ENCODE results near the gene CMC2. TPM values are rescaled to one million over a fixed set of nuclear protein-coding genes. Genes with fewer than 3 reads are reported as not detected.

The CMC2 gene
- 59.0 TPM for polyA plus RNA-seq (2013, experiment 1 of 2; ENCODE audit: insufficient read length)
- 63.0 TPM for polyA plus RNA-seq (2013, experiment 2 of 2; ENCODE audit: insufficient read length)

- peak; percentile 99 for DNase-seq
These were observed at the start of gene CMC2, which contains the start of gene CENPN for GRCh38 chr16:81006813-81007695. Gene CMC2, minus strand, starts transcription at chr16:81006885. Its CDS starts 9,491 bp downstream, at chr16:80997394. Gene CENPN, plus strand, starts transcription at chr16:81007214. Its CDS starts 4,726 bp downstream, at chr16:81011940.

GRCh38 chr16:81053761-81054160 is 47.1 kb upstream of the CMC2 start:
- no peak for DNase-seq

- DNase-seq: no peak
These were observed 36.1 kb upstream of the CMC2 start for GRCh38 chr16:81042821-81043220.

GRCh38 chr16:81041696-81042095 is 35.0 kb upstream of the CMC2 start:
- no peak for DNase-seq

- DNase-seq: peak; percentile 70
These were observed 34.2 kb upstream of the CMC2 start for GRCh38 chr16:81040842-81041241.

DNA sequence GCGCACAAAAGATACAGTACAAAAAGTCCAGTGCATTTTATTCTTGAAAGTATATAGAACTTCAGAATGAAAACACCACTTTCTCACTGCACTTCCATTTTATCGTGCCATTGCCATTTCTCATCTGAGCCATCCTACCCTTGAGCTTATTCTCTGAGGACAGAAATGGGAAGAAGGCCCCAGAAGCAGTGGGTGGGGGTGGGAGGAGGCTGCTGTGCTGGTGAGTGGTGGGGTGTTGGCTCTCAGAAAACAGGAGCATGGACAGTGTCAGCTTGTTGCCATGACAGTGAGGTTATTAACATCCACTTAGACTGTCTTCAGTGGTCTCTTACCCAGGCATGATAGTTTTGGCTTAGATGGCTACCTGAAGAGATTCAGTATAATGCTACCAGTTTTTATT is 33.4 kb upstream of the CMC2 start:
- no peak for DNase-seq

- DNase-seq: no peak
These were observed 30.2 kb upstream of the CMC2 start for GRCh38 chr16:81036751-81037350.

DNA sequence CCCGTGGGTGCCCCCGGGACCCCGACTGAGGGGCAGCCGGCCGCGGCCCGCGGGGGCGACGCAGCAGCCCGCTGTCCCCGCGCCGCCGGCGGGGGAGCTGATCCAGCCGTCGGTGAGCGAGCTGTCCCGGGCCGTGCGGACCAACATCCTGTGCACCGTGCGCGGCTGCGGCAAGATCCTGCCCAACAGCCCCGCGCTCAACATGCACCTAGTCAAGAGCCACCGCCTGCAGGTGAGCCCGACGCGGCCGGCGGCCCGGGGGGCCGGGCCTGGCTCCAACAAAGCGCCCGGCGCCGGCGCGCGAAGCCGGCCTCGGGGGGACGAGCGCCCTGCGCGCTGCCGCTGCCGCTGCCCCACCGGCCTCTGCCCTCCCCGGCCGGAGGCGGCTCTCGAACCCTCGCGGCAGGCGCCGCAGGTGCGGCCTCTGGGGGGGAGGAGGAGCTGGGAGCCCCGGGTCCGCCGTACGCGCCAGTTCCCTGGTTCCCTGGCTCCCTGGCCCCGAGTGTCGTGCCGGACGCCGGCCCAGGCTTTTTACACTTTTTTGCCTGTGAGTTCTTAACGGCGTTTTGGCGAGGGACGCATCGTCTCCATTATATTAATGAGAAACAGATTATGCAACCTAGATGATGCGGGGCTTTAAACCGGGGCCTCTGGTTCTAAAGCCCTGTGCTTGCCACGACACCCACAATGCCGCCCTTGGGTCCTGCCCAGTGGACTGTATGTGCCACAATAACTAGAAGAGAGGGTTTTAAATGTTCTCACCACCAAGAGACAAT is 29.5 kb upstream of the CMC2 start:
- DNase-seq: peak; percentile 9

- DNase-seq: peak; percentile 85
These were observed 28.8 kb upstream of the CMC2 start, which contains the start of gene ATMIN for GRCh38 chr16:81035398-81035974. Gene ATMIN, plus strand, starts transcription at chr16:81035842. Its CDS starts 29 bp downstream, at chr16:81035871.

DNA sequence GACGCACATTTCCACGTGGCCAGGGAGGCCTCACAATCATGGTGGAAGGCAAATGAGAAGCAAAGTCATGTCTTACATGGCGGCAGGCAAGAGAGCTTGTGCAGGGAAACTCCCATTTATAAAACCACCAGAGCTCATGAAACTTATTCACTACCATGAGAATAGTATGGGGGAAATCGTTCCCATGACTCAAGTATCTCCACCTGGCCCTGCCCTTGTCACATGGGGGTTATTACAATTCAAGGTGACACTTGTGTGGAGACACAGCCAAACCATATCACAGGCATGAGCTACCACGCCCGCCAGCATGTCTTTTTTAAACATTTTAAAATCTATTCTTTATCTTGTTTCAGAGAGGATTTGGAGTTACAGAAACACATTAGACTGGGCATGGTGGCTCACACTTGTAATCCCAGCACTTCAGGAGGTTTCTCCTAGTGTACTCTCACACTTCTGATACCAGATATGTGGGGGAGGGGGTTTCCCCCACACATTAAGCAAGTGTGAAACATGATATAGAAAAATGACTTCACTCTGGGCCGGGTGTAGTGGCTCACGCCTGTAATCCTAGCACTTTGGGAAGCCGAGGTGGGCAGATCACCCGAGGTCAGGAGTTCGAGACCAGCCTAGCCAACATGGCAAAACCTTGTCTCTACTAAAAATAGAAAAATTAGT is 23.4 kb upstream of the CMC2 start:
- no peak for DNase-seq

GRCh38 chr16:81026429-81026828 is 19.7 kb upstream of the CMC2 start:
- DNase-seq: no peak

DNA sequence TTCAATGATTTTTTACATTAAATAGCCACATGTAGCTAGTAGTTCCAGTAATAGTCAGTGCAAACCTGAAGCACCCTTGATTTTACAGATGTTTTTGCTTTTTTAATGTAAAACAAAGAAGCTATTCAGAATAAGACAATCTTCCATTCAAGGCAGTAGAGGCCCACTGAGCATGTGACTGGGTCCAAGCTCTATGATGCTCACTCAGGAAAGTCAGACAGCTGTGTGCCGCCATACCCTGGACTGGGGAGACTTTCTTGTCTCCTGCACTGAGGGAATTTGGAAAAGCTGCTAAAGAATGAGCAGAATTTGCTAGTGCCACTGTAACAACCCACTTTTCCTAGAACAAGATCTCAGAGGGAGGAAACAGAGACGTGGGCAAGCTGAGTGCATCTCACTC is 11.8 kb upstream of the CMC2 start:
- DNase-seq: no peak

DNA sequence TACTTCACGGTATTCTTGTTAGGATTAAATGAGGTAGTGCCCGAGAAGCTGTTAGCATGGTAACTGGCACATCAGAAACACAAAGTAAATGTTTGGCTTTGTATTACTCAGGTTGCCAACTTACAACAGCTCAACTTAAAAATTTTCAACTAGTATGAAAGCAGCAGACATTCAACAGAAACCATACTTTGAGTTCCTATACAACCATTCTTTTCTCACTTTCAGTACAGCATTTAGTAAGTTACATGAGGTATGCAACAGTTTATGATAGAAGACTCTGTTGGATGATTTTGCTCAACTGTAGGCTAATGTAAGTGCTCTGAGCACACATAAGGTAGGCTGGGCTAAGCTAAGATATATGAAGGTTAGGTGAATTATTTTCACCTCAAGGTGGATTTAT is 8.0 kb upstream of the CMC2 start:
- no peak for DNase-seq

GRCh38 chr16:81012974-81013373 is 6.3 kb upstream of the CMC2 start:
- no peak for DNase-seq

GRCh38 chr16:81008505-81008789 is 1.8 kb upstream of the CMC2 start:
- DNase-seq: no peak

DNA sequence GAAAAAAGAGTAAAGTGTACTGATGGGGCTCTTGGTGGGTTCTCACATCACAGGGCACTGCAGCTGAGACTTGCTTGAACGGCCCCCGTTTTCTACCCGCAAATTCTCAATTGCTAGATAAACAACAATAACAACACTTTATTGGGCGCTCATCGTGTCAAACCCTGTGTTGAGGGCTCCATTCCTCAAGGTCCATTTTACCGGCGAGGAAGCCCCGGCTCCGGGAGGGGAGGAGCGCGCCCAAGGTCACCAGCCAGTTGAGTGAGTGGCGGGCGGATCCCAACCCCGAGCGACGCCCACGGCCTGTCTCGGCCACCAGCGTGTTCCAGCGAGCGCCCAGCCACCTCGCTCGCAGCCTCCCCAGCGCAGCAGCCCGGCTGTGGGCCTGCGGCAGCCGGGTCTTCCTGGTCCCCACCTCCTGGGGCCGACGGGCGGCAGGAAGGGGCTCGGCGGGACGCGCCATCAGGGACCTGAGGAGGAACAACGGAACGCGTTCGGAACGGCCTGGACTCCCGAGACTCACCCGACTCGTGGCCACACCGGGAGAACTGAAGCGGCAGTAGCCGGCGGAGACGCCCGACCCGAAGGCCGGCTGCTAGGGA is 373 bp downstream of the CMC2 start:
- no peak for DNase-seq

GRCh38 chr16:81005610-81006161 is 999 bp downstream of the CMC2 start:
- DNase-seq: no peak

GRCh38 chr16:81004646-81005353 is 1.9 kb downstream of the CMC2 start:
- peak; percentile 61 for DNase-seq

GRCh38 chr16:81003610-81004460 is 2.9 kb downstream of the CMC2 start:
- DNase-seq: no peak

GRCh38 chr16:81003064-81003463 is 3.6 kb downstream of the CMC2 start:
- DNase-seq: no peak

Measured in fibroblast of skin of abdomen (primary cell).